Measurements from ENCODE around the gene ZNF165.
"Not testable (repeated sequence)": the region's sequence is repeated elsewhere in the genome, so short reads cannot be mapped to it uniquely, and the experiment has no call there.

The ZNF165 gene

DNA sequence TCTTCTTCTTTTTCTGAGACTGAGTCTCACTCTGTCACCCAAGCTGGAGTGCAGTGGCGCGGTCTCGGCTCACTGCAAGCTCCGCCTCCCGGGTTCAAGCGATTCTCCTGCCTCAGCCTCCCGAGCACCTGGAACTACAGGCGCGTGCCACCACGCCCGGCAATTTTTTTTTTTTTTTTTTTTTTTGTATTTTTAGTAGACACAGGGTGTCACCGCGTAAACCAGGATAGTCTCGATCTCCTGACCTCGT, at the start of gene ZNF165:
ZNF165 (plus strand) TSS at position 188 of the 250 bp plus-strand sequence. CDS start 4,913 bp downstream, outside the sequence.
- H3K27ac Mint-ChIP-seq = peak within 1 kb of the TSS; percentile 97
- H3K27me3 Mint-ChIP-seq, H3K9me3 Mint-ChIP-seq: not testable (repeated sequence)
- peaks cover 21% of the 10 kb centered on the region for H3K36me3 Mint-ChIP-seq (ENCODE audit: low read depth)
- peaks cover 18% of the 10 kb centered on the region for H3K4me1 Mint-ChIP-seq (ENCODE audit: low read depth)
- peak within 1 kb of the TSS; percentile 97 for H3K4me3 Mint-ChIP-seq
- intact Hi-C loops (cut with micrococcal nuclease) = loop anchor here (1.0 to 5.0 kb wide), 4 partner anchors 42 to 276 kb away; partner anchors contain the start of genes ZSCAN16 and ZSCAN31

DNA sequence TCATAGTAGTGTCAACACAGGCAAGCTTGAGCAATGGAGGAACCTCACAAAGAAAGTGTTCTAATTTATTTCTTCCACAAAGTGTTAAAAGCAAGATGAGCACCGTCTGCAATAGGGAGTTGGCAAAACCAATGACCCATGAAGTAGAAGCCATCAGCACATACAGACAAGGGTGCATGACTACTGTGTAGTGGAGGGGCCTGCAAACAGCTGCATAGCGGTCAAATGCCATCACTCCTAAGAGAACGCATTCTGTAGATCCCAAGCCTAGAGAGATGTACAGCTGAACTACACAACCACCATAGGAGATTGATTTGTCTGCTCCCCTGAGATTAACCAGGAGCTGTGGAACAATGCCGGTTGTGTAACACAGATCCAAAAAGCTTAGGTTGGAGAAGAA, 26.8 kb upstream of the ZNF165 start:
- Mint-ChIP-seq H3K4me3 (no peak overlapping the region), H3K9me3 (no peaks in the 10 kb centered on the region), H3K27ac (no peak overlapping the region), H3K36me3 (ENCODE audit: low read depth) (no peaks in the 10 kb centered on the region), H3K27me3 (peaks cover 4% of the 10 kb centered on the region), H3K4me1 (ENCODE audit: low read depth) (no peaks in the 10 kb centered on the region)
- intact Hi-C loops (cut with micrococcal nuclease) = no loop called here

DNA sequence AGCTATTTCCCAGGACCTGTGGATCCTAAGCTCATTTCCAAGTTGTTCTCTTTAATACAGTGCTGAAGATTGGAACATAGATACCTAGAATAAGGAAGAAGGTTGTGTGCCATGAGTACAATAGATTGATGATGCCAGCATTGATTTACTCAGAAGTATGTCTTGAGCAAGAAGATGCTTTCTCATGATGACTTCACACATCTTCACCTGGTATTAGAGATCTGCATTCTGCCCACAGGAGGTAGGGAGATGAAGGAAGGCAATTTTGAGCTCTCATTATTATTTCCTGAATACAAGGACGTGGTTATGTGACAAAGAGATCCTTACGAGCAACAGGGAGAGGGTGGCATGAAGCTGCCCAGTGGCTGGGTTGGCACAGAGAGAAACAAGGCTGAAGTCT, 20.0 kb upstream of the ZNF165 start:
- Mint-ChIP-seq H3K9me3 (no peaks in the 10 kb centered on the region), H3K4me3 (no peak overlapping the region), H3K27me3 (peaks cover 1% of the 10 kb centered on the region), H3K4me1 (ENCODE audit: low read depth) (no peaks in the 10 kb centered on the region), H3K36me3 (ENCODE audit: low read depth) (no peaks in the 10 kb centered on the region), H3K27ac (no peak overlapping the region)
- intact Hi-C loops (cut with micrococcal nuclease) = no loop called here

DNA sequence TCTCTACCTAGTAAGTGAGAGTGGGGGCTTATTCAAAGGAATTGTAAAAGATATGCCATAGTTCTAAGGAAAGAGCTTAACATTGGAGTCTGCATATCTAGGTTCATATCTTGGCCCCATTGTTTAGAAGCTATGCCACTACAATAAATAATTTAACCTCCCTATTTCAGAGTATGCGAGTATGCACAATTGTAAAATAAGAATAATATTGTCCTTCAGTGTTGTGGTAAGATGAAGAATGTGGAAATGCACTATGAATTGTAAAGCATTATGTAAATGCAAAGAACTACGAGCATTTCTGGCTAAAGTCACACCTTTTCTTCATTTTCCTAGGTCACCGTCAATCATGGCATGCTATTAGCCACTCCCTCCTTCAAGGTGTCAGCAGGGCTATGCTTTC, 16.1 kb upstream of the ZNF165 start:
- Mint-ChIP-seq H3K9me3 (no peaks in the 10 kb centered on the region), H3K4me3 (no peak overlapping the region), H3K4me1 (ENCODE audit: low read depth) (no peaks in the 10 kb centered on the region), H3K27ac (no peak overlapping the region), H3K36me3 (ENCODE audit: low read depth) (no peaks in the 10 kb centered on the region), H3K27me3 (peaks cover 12% of the 10 kb centered on the region)
- intact Hi-C loops (cut with micrococcal nuclease) = no loop called here

DNA sequence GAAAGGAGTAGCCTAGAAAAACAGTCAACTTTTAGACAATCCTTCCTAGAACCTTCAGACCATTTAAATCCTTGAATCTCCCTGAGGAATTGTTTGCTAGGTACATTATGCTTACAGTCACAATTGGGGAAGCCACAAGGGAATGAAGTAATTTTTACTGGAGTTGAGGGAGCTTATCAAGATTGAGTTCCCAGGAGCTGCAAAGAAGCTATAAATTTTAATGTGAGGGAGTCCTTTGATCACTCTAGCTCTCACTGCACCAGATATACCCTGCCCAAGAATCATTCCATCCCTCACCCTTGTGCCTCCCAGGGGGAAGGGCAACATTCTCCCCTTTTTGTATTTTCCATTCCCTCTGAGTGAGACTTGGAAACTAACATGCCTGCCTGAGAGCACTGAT, 12.3 kb upstream of the ZNF165 start:
- Mint-ChIP-seq H3K4me3 (no peak overlapping the region), H3K4me1 (ENCODE audit: low read depth) (no peaks in the 10 kb centered on the region), H3K36me3 (ENCODE audit: low read depth) (no peaks in the 10 kb centered on the region), H3K27ac (no peak overlapping the region), H3K9me3 (no peaks in the 10 kb centered on the region), H3K27me3 (peaks cover 21% of the 10 kb centered on the region)
- intact Hi-C loops (cut with micrococcal nuclease) = no loop called here

DNA sequence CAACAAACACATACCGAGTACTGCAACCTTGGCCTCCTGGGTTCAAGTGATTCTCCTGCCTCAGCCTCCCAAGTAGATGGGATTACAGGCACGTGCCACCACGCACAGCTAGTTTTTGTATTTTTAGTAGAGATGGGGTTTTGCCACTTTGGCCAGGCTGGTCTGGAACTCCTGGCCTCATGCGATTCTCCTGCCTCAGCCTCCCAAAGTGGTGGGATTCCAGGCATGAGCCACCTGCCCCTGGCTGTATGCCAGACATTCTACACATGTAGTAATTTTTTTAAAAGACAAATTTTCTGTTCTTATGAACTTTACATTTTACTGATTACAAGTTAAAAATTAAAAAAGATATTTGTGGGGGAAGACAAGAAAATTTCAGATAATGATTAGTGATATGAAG, 9.4 kb upstream of the ZNF165 start:
- H3K27ac Mint-ChIP-seq; H3K9me3 Mint-ChIP-seq; H3K4me3 Mint-ChIP-seq; H3K4me1 Mint-ChIP-seq (ENCODE audit: low read depth); intact Hi-C loops (cut with micrococcal nuclease); H3K36me3 Mint-ChIP-seq (ENCODE audit: low read depth): not testable (repeated sequence)
- H3K27me3 Mint-ChIP-seq = peaks cover 16% of the 10 kb centered on the region

DNA sequence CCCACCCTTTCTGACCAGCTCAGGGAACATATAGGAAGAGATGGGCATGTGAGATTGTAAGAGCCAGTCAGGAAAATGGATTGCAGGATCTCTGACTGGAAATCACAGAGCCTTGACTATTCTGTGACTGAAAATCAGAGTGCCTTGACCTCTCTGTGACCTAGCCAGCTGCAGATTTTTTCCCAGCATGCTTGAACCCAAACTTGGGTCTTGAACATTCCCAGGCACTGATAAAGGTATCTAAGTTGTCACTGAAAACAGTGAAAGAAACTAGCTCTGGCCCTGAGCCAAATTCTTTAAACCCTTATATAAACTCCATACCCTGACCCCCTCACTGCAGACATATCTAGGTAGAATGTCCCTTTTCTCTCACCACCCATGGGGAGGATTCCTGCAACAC, 2.3 kb upstream of the ZNF165 start:
- H3K36me3 Mint-ChIP-seq (ENCODE audit: low read depth) = peaks cover 21% of the 10 kb centered on the region
- H3K27ac Mint-ChIP-seq = no peak overlapping the region
- H3K27me3 Mint-ChIP-seq = peaks cover 2% of the 10 kb centered on the region
- no peaks in the 10 kb centered on the region for H3K9me3 Mint-ChIP-seq
- intact Hi-C loops (cut with micrococcal nuclease) = loop anchor here (5.0 kb wide), 1 partner anchor 176 kb away; no protein-coding TSS in a partner anchor
- peaks cover 18% of the 10 kb centered on the region for H3K4me1 Mint-ChIP-seq (ENCODE audit: low read depth)
- H3K4me3 Mint-ChIP-seq = no peak overlapping the region

DNA sequence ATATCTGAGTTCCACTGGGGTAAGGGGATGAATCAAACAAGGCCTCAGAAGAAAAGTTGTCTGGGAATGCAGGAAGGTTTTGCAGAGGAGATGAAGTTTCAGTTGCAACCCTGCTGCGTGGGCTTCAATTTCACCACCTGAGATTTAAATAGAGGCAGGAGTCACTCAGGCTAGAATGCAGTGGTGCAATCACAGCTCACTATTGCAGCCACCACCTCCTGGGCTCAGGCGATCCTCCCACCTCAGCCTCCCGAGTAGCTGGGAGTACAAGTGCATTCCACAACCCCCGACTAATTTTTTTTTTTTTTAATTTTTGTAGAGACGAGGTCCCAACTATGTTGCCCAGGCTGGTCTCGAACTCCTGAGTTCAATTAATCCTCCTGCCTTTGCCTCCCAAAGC, 1.5 kb upstream of the ZNF165 start:
- Mint-ChIP-seq H3K4me1 (ENCODE audit: low read depth) (peaks cover 18% of the 10 kb centered on the region), H3K27ac (no peak overlapping the region), H3K9me3 (no peaks in the 10 kb centered on the region), H3K4me3 (no peak overlapping the region), H3K36me3 (ENCODE audit: low read depth) (peaks cover 21% of the 10 kb centered on the region), H3K27me3 (peaks cover 2% of the 10 kb centered on the region)
- intact Hi-C loops (cut with micrococcal nuclease) = loop anchor here (5.0 kb wide), 1 partner anchor 177 kb away; no protein-coding TSS in a partner anchor

DNA sequence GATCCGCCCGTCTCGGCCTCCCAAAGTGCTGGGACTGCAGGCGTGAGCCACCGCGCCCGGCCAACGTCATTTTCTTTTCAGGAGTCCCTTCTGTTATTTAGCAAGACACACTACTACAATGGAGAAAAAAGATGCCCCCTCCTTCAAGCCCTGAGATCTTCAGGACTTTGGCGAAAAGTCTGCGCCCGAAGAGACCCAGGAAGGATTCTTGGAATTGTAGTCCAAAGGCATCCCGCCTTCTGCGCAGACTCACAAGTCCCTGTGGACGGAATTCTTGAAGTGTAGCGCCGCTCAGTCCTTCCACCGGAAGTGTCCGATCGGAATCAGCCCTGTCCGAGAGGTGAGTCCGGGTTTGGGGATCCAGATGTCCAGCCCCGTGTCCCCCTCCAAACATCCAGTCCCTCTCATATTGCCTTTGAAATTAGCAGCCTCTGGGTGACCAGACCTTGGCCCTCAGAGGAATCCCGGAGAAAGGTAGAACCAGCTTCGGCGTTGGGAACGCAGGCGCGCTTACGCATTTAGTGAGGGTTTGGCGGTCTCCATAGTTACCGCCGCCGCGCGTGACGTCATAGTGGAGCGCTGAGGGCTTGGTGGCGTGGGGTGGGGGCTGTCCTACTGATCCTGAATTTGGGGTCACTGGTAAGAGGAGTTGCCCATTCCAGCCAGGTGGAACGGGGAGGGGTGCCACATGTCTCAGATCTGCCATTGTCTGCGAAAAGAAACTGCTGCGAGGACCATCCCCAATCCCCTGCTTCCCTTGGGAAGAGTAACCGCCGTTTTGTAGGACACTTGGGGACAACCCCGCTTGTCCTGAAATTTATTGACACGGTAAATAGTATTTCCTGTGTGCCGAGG, 490 bp downstream of the ZNF165 start:
- peak overlapping the region; percentile 97 for H3K4me3 Mint-ChIP-seq
- peak overlapping the region; percentile 97 for H3K27ac Mint-ChIP-seq
- peaks cover 2% of the 10 kb centered on the region for H3K27me3 Mint-ChIP-seq
- intact Hi-C loops (cut with micrococcal nuclease) = loop anchor here (1.0 to 5.0 kb wide), 5 partner anchors 23 to 276 kb away; partner anchors contain the start of genes ZSCAN16 and ZSCAN31
- peaks cover 21% of the 10 kb centered on the region for H3K36me3 Mint-ChIP-seq (ENCODE audit: low read depth)
- no peaks in the 10 kb centered on the region for H3K9me3 Mint-ChIP-seq
- peaks cover 18% of the 10 kb centered on the region for H3K4me1 Mint-ChIP-seq (ENCODE audit: low read depth)

DNA sequence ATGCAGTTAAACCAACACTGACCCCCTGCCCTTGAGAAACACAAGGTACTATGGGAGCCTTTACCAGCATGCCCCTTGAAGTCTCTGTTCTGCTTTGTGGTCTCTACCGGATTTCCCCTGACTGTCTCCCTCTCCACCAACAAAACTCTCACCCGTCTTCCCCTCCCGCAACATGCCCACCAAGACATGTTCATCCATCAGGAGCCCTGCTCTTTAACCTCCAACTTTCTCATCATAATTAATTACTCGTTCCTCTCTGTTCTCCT, 1.1 kb downstream of the ZNF165 start:
- H3K36me3 Mint-ChIP-seq (ENCODE audit: low read depth) = peaks cover 21% of the 10 kb centered on the region
- H3K4me1 Mint-ChIP-seq (ENCODE audit: low read depth) = peaks cover 18% of the 10 kb centered on the region
- H3K4me3 Mint-ChIP-seq = peak overlapping the region; percentile 97
- peaks cover under 1% of the 10 kb centered on the region for H3K27me3 Mint-ChIP-seq
- intact Hi-C loops (cut with micrococcal nuclease) = loop anchor here (1.0 to 5.0 kb wide), 4 partner anchors 23 to 275 kb away; partner anchors contain the start of gene ZSCAN16
- H3K27ac Mint-ChIP-seq = peak overlapping the region; percentile 97
- no peaks in the 10 kb centered on the region for H3K9me3 Mint-ChIP-seq

DNA sequence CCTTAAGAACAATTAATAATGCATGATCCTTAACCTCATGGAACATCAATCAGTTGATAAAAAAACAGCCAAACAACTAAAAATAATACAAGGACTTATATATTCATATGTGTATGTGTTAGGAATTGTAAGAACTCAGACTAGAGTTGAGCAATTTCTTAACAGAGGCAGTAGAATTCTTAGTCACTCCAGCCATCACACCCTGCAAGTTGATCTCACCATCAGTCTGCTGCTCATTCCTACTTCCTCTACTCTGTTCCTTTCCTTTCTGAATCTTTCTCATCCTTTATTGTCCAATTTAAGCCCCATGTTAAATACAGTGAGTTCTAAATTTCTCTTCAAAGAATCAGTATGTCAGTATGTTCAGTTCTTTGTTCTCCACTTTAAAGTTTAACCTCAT, 2.6 kb downstream of the ZNF165 start:
- no peak overlapping the region for H3K27ac Mint-ChIP-seq
- peaks cover 18% of the 10 kb centered on the region for H3K4me1 Mint-ChIP-seq (ENCODE audit: low read depth)
- no peak overlapping the region for H3K4me3 Mint-ChIP-seq
- peaks cover 8% of the 10 kb centered on the region for H3K9me3 Mint-ChIP-seq
- H3K27me3 Mint-ChIP-seq = no peaks in the 10 kb centered on the region
- H3K36me3 Mint-ChIP-seq (ENCODE audit: low read depth) = peaks cover 21% of the 10 kb centered on the region
- intact Hi-C loops (cut with micrococcal nuclease) = loop anchor here (5.0 kb wide), 1 partner anchor 39 kb away; the partner anchor contains the start of gene ZSCAN16

DNA sequence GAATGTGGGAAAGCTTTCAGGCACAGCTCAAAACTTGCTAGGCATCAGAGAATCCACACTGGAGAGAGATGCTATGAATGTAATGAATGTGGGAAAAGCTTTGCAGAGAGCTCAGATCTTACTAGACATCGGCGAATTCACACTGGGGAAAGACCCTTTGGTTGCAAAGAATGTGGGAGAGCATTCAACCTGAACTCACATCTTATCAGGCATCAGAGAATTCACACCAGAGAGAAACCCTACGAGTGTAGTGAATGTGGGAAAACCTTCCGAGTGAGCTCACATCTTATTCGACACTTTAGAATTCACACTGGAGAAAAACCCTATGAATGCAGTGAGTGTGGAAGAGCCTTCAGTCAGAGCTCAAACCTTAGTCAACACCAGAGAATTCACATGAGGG, 8.7 kb downstream of the ZNF165 start:
- Mint-ChIP-seq H3K9me3 (peaks cover 42% of the 10 kb centered on the region), H3K36me3 (ENCODE audit: low read depth) (peaks cover 15% of the 10 kb centered on the region), H3K4me3 (no peak overlapping the region), H3K27me3 (peaks cover 13% of the 10 kb centered on the region), H3K27ac (no peak overlapping the region), H3K4me1 (ENCODE audit: low read depth) (no peaks in the 10 kb centered on the region)
- intact Hi-C loops (cut with micrococcal nuclease) = no loop called here

DNA sequence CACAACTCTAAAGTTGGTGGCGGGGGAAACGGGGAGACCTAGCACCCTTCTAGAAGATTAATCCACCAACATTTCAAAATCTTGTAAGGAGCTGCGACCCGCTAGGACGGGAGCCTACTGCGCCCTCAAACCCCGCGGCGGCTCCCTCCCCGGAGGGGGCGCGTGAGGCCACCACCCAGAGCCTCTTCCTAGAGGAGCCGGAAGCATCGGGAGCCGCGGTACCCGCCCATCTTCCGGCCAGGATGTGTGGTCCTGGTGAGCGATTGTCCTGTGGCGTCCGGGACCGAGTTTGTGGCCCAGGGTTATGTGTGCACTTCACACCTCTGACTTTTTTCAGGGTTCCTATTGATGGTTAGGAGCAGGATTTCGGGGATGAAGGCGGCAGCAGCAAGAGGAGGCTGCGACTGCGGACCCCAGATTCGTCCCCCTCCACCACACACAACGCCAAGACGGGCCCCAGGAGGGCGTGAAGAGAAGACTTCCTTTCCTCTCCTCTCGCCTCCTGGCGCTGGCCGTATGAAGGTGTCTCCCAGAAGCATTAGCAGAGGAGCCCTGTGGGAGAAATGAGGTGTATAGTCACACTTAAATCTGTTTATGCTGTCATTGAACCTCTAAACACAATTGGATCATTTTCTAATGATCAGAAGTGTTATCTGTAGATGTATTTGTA, 10.7 kb downstream of the ZNF165 start:
- intact Hi-C loops (cut with micrococcal nuclease) = no loop called here
- Mint-ChIP-seq H3K4me3 (no peak overlapping the region), H3K4me1 (ENCODE audit: low read depth) (no peaks in the 10 kb centered on the region), H3K27me3 (peaks cover 13% of the 10 kb centered on the region), H3K27ac (no peak overlapping the region), H3K9me3 (peaks cover 42% of the 10 kb centered on the region), H3K36me3 (ENCODE audit: low read depth) (peaks cover 15% of the 10 kb centered on the region)

DNA sequence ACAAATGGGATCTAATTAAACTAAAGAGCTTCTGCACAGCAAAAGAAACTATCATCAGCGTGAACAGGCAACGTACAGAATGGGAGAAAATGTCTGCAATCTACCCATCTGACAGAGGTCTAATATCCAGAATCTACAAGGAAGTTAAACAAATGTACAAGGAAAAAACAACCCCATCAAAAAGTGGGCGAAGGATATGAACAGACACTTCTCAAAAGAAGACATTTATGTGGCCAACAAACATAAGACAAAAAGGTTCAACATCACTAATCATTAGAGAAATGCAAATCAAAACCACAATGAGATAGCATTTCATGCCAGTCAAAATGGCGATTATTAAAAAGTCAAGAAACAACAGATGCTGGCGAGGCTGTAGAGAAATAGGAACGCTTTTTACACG, 21.9 kb downstream of the ZNF165 start:
- H3K27me3 Mint-ChIP-seq = peaks cover 16% of the 10 kb centered on the region
- H3K9me3 Mint-ChIP-seq; intact Hi-C loops (cut with micrococcal nuclease); H3K27ac Mint-ChIP-seq; H3K36me3 Mint-ChIP-seq (ENCODE audit: low read depth); H3K4me1 Mint-ChIP-seq (ENCODE audit: low read depth); H3K4me3 Mint-ChIP-seq: not testable (repeated sequence)

Measured in dendritic cell treated with granulocyte-macrophage colony-stimulating factor and Interleukin-4, amounts not matched to agents 40 ng/mL and 50 ng/mL, for 4 days (primary cell).